Thoracic aorta (tissue), 2 donors: ENCODE measurements around the gene TCL1B. TPM values are rescaled to one million over a fixed set of nuclear protein-coding genes. Genes with fewer than 3 reads are reported as not detected.
"Not testable (repeated sequence)": the region's sequence is repeated elsewhere in the genome, so short reads cannot be mapped to it uniquely, and the experiment has no call there.

ENCODE experiments used
- ATAC-seq: fragments of 150-250 bp; one replicate; pipeline ENCODE4 v1.8.0; 2017; ENCODE audit warnings: low read depth; ENCODE audit not compliant: insufficient number of reproducible peaks, low FRiP score
- DNase-seq: peaks from one replicate; pipeline ENCODE4 v3.0.0-alpha.2; 2020; ENCODE audit warnings: low spot score
- H3K27ac ChIP-seq, 2 donors: fragments of 200-600 bp; sonication (generic); 1 replicate in 1 of 2; 2 replicates in 1 of 2; pipeline ENCODE4 v1.5.1; 2016; ENCODE audit warnings: mild to moderate bottlenecking in 2 of 2, moderate library complexity in 2 of 2
- H3K27me3 ChIP-seq: fragments of 200-600 bp; sonication (generic); replicated peaks from 2 replicates; pipeline ENCODE4 v1.6.0; 2016; ENCODE audit warnings: mild to moderate bottlenecking; ENCODE audit not compliant: insufficient read depth
- H3K36me3 ChIP-seq: fragments of 200-600 bp; sonication (generic); one replicate; pipeline ENCODE4 v1.5.1; 2016
- H3K4me1 ChIP-seq, 2 donors: fragments of 200-600 bp; sonication (generic); 1 replicate in 1 of 2; 2 replicates in 1 of 2; pipeline versions ENCODE4 v1.5.1 to v1.6.0; 2016; ENCODE audit warnings: low read depth in 2 of 2, mild to moderate bottlenecking in 1 of 2; ENCODE audit not compliant: control insufficient read depth in 1 of 2
- H3K4me3 ChIP-seq: fragments of 200-600 bp; sonication (generic); 2 replicates; pipeline ENCODE4 v1.5.1; 2016; ENCODE audit warnings: mild to moderate bottlenecking
- H3K9me3 ChIP-seq: fragments of 200-600 bp; sonication (generic); 2 replicates; pipeline ENCODE4 v1.5.1; 2016
- total RNA-seq, 2 donors: library from RNA; depleted of rRNA; stranded (reverse); fragments of >200 nt; gene quantifications; one replicate each; pipeline versions ENCODE4 v1.1.0 to v1.2.3, GENCODE V29; 2016
- TF ChIP-seq, protein P1 (sequence below): fragments of 200-600 bp; sonication (generic); IDR thresholded peaks from one replicate; pipeline ENCODE4 v1.5.1; 2019; ENCODE audit warnings: antibody characterized with exemption

TCL1B gene
- total RNA-seq, 2 donors from 2014 or later: not detected

DNA sequence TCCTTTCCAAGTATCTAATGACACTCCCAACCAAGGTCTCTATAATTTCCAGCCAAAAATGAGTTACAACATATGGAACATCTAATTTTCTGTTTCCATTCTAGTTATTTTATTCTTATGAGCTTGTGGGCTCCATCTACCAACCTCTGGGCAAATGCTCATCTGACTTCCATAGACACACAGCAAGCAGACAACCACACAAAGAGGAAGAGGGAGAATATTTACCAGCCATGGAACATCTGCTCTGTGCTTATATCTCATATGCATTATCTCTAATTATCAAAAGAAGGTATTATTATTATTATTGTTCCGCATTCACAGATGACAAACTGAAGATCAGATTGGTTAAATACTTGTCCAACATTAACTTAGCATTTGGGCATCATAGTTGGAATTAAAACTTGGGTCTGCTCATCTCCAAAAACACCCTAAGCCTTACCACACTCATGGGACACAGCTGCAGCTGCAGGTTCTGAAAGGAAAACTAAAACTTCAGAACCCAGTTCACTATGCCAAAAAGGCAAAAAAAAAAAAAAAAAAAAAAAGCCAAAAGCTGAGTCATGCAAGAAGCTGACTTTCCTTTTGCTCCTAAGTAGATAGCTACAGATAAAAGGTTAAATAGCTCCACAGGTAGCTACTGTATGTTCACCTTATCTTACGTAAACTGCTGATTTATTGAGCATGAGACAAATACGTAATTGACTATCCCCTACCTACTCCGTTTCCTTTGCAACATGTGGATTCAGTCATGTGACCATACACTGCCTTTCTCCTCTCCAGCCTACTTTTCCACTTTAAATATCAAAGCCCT, 23.6 kb upstream of the TCL1B start:
- Histone ChIP-seq H3K36me3 (no peaks in the 10 kb centered on the region), H3K4me1 (peaks cover 5 to 24% of the 10 kb centered on the region in 2 donors), H3K4me3 (no peak overlapping the region), H3K27me3 (no peaks in the 10 kb centered on the region), H3K9me3 (no peaks in the 10 kb centered on the region), H3K27ac (no peak overlapping the region)
- TF ChIP-seq, protein P1, sequence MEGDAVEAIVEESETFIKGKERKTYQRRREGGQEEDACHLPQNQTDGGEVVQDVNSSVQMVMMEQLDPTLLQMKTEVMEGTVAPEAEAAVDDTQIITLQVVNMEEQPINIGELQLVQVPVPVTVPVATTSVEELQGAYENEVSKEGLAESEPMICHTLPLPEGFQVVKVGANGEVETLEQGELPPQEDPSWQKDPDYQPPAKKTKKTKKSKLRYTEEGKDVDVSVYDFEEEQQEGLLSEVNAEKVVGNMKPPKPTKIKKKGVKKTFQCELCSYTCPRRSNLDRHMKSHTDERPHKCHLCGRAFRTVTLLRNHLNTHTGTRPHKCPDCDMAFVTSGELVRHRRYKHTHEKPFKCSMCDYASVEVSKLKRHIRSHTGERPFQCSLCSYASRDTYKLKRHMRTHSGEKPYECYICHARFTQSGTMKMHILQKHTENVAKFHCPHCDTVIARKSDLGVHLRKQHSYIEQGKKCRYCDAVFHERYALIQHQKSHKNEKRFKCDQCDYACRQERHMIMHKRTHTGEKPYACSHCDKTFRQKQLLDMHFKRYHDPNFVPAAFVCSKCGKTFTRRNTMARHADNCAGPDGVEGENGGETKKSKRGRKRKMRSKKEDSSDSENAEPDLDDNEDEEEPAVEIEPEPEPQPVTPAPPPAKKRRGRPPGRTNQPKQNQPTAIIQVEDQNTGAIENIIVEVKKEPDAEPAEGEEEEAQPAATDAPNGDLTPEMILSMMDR: no peak
- ATAC-seq: no peak
- no peak for DNase-seq

DNA sequence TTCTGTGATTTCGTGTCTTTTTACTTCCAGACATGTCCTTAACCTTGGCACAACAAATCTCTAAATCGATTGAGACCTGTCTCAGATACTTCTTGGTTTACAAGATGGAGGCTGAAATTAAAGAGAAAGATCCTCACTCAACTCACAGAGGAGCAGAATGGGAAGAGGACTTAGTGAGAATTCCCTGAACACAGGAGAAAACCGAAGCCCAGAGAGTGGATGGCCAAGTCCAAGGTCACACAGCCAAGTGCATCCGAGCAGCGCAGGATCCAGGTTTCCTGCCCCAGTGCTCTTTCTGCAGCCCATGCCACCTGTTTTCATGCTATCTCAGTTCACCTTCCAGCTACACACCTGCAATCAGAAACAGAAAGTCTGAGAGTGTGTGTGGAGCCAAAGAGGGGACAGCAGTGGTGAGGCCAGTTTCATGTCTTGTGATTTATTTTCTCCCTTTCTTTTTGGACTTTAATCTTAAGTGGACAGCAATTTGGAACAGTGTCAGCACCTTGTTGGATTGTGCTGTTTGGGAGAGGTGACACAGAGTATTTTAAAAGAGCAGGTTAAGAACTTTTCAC, 22.9 kb upstream of the TCL1B start:
- no peak for DNase-seq
- no peaks in the 10 kb centered on the region for H3K9me3 ChIP-seq
- TF ChIP-seq, protein P1: no peak
- ATAC-seq: no peak
- no peaks in the 10 kb centered on the region for H3K36me3 ChIP-seq
- H3K27ac ChIP-seq: no peak overlapping the region
- no peak overlapping the region for H3K4me3 ChIP-seq
- H3K4me1 ChIP-seq: peaks cover 5 to 24% of the 10 kb centered on the region in 2 donors
- no peaks in the 10 kb centered on the region for H3K27me3 ChIP-seq

DNA sequence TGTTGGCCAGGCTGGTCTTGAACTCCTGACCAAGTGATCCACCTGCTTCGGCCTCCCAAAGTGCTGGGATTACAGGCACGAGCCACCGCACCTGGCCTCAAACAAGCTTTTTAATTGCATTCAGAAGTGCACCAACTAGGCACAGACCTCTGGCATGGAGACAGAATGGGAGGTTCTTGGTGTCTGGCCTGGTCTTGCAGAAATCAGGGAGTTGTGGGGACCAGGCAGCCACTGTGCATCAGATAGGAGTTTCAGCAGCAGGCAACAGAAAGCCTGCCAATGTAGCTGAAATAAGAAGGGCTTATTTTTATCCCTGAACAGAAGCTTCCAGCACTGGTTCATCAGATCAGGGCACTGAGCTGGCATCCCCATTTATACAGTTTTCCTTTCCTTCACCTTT, 22.2 kb upstream of the TCL1B start:
- DNase-seq: no peak
- Histone ChIP-seq H3K4me1 (peaks cover 5 to 24% of the 10 kb centered on the region in 2 donors), H3K27ac (no peak overlapping the region), H3K9me3 (no peaks in the 10 kb centered on the region), H3K4me3 (no peak overlapping the region), H3K27me3 (no peaks in the 10 kb centered on the region), H3K36me3 (no peaks in the 10 kb centered on the region)
- ATAC-seq: no peak
- TF ChIP-seq, protein P1: no peak

DNA sequence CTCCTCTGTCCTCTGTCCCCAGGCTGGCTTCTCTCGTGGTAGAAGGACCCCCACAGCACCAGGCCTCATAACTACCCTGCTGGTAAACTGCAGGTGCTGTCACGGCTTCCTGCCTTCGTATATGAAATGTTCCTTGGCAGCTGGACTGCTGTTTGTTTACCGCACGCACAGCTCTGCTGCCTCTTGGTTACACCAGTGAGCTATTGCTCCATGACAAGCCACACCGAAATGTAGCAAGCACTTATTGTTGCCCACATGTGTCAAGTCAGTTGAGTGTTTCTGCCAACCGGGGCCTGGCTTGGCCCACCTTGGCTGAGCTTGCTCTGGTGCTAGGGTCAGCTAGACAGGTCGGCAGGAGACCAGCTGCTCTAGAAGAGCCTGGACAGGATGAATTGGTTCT, 21.7 kb upstream of the TCL1B start:
- H3K36me3 ChIP-seq: no peaks in the 10 kb centered on the region
- H3K4me3 ChIP-seq: no peak overlapping the region
- no peaks in the 10 kb centered on the region for H3K9me3 ChIP-seq
- no peak overlapping the region for H3K27ac ChIP-seq
- no peaks in the 10 kb centered on the region for H3K27me3 ChIP-seq
- DNase-seq (no peak), ATAC-seq (no peak)
- H3K4me1 ChIP-seq: peaks cover 5 to 24% of the 10 kb centered on the region in 2 donors
- TF ChIP-seq, protein P1: no peak

DNA sequence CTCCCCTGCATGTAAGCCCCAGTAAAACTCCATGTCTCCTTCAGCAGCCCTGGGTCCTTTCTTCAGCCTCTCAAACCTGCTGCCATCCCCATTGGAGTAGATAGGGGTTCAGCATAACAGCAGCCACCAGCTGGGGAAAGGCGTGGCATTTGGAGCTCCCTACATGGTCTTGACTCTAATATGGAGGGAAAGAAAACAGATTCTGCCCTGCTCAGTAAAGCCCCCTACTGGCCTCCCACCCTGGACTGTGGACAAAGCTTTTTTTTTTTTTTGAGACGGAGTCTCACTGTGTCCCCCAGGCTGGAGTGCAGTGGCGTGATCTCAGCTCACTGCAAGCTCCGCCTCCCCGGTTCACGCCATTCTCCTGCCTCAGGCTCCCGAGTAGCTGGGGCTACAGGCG, 20.7 kb upstream of the TCL1B start:
- H3K4me3 ChIP-seq, DNase-seq, H3K36me3 ChIP-seq, H3K27me3 ChIP-seq, ATAC-seq, H3K9me3 ChIP-seq, H3K27ac ChIP-seq: not testable (repeated sequence)
- H3K4me1 ChIP-seq: peaks cover 5 to 21% of the 10 kb centered on the region in 2 donors
